Measurements from ENCODE around the gene MYO5C. TPM values are rescaled to one million over a fixed set of nuclear protein-coding genes. Genes with fewer than 3 reads are reported as not detected.

Gene MYO5C
- total RNA-seq, 1 experiment from 2014 or later, result 28.2 TPM

DNA sequence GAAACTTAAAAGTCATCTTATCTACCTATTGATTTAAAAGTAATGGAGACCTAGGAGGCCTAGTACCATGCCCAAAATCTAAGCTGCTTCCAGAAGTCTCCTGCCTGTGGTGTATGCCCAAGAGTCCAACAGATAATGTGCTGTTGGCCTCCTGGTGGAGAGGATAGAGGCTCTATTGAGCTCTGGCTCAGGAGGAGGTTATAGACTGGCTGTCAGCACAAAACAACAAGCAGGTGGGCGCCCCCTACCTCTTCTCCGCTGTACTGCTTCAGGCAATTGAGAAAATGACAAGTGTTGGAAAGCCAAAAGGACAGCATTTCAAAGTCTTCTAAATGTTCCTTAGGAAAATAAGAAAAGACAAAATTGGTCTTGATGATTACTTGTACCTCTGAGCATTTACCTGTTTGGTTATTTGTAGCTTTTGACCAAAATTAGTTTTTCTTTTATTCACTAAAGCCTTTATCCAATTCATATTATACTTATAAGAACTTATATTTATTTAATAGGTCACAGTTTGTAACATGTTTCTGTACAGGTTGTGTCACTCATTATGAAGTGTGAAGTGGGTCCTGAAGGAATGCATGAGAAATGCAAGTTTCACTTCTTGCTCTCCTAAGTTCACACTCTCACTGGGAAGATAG lies 87.2 kb downstream of the MYO5C start:
- ATAC-seq (peak; percentile 86), DNase-seq (ENCODE audit: low read depth, low spot score) (no peak)
- intact Hi-C loops (cut with micrococcal nuclease; ENCODE audit: unreplicated experiment), result no loop called here
- TF ChIP-seq, protein P1, sequence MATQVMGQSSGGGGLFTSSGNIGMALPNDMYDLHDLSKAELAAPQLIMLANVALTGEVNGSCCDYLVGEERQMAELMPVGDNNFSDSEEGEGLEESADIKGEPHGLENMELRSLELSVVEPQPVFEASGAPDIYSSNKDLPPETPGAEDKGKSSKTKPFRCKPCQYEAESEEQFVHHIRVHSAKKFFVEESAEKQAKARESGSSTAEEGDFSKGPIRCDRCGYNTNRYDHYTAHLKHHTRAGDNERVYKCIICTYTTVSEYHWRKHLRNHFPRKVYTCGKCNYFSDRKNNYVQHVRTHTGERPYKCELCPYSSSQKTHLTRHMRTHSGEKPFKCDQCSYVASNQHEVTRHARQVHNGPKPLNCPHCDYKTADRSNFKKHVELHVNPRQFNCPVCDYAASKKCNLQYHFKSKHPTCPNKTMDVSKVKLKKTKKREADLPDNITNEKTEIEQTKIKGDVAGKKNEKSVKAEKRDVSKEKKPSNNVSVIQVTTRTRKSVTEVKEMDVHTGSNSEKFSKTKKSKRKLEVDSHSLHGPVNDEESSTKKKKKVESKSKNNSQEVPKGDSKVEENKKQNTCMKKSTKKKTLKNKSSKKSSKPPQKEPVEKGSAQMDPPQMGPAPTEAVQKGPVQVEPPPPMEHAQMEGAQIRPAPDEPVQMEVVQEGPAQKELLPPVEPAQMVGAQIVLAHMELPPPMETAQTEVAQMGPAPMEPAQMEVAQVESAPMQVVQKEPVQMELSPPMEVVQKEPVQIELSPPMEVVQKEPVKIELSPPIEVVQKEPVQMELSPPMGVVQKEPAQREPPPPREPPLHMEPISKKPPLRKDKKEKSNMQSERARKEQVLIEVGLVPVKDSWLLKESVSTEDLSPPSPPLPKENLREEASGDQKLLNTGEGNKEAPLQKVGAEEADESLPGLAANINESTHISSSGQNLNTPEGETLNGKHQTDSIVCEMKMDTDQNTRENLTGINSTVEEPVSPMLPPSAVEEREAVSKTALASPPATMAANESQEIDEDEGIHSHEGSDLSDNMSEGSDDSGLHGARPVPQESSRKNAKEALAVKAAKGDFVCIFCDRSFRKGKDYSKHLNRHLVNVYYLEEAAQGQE (IDR thresholded peaks at IDR 0.05; ENCODE audit: insufficient read depth in 1 of 2, low read depth in 2 of 2, low read length in 1 of 2), result no peak
- TF ChIP-seq TCF7L2 (IDR thresholded peaks at IDR 0.05; ENCODE audit: low read depth, low read length) (no peak), POLR2AphosphoS5 (IDR thresholded peaks at IDR 0.05; ENCODE audit: low read depth, low read length) (no peak)
- TF ChIP-seq, protein P2, sequence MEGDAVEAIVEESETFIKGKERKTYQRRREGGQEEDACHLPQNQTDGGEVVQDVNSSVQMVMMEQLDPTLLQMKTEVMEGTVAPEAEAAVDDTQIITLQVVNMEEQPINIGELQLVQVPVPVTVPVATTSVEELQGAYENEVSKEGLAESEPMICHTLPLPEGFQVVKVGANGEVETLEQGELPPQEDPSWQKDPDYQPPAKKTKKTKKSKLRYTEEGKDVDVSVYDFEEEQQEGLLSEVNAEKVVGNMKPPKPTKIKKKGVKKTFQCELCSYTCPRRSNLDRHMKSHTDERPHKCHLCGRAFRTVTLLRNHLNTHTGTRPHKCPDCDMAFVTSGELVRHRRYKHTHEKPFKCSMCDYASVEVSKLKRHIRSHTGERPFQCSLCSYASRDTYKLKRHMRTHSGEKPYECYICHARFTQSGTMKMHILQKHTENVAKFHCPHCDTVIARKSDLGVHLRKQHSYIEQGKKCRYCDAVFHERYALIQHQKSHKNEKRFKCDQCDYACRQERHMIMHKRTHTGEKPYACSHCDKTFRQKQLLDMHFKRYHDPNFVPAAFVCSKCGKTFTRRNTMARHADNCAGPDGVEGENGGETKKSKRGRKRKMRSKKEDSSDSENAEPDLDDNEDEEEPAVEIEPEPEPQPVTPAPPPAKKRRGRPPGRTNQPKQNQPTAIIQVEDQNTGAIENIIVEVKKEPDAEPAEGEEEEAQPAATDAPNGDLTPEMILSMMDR (IDR thresholded peaks at IDR 0.05), result peak; percentile 86
- Histone ChIP-seq H3K4me1 (ENCODE audit: control insufficient read depth, insufficient read depth, low read length) (no peaks in the 10 kb centered on the region), H3K9me3 (ENCODE audit: control insufficient read depth, insufficient read depth, low read depth, low read length) (no peaks in the 10 kb centered on the region), H3K27me3 (ENCODE audit: control insufficient read depth, insufficient read depth, low read length) (no peaks in the 10 kb centered on the region), H3K27ac (ENCODE audit: low read length) (no peak overlapping the region), H3K36me3 (ENCODE audit: control insufficient read depth, insufficient read depth, low read length) (peaks cover 4% of the 10 kb centered on the region), H3K4me3 (ENCODE audit: low read depth in 2 of 2, low read length in 2 of 2) (no peak overlapping the region)
- in situ Hi-C loops (cut with HindIII; ENCODE audit: low pct_unique_long_range_greater_than_20kb, low sequenced_read_pairs), result no loop called here
- POLR2A ChIA-PET, result no interaction called here
- CTCF ChIA-PET, result interaction anchor here (0.5 to 1.1 kb wide), 8 partner anchors 8 to 591 kb away, joined by 3 to 10 read pairs (median 5); no protein-coding TSS in a partner anchor
- no TSS peak for BruUV-seq (replicated peaks)

DNA sequence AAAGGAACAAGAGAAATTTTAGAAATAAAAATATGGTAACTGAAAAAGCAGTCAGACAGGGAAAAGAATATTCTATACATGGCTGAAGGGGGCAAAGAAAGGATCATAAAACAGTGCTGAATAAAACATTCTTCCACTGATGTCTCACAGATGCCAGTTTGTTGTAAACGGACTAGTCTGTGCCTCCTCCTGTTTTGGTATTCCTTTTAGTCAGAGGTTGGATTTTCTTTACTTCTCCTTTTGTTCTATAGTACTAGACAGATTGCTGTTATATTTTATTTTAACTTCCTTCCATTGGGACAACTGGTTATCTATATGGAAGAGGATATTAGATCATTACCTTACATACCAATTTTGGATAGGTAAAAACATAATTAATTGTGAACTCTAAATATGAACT lies 88.4 kb downstream of the MYO5C start:
- Histone ChIP-seq H3K27ac (ENCODE audit: low read length) (no peak overlapping the region), H3K27me3 (ENCODE audit: control insufficient read depth, insufficient read depth, low read length) (no peaks in the 10 kb centered on the region), H3K4me3 (ENCODE audit: low read depth in 2 of 2, low read length in 2 of 2) (no peak overlapping the region), H3K9me3 (ENCODE audit: control insufficient read depth, insufficient read depth, low read depth, low read length) (no peaks in the 10 kb centered on the region), H3K4me1 (ENCODE audit: control insufficient read depth, insufficient read depth, low read length) (no peaks in the 10 kb centered on the region), H3K36me3 (ENCODE audit: control insufficient read depth, insufficient read depth, low read length) (peaks cover 4% of the 10 kb centered on the region; the same call in 1 of the 2 replicates)
- DNase-seq (ENCODE audit: low read depth, low spot score), result no peak
- in situ Hi-C loops (cut with HindIII; ENCODE audit: low pct_unique_long_range_greater_than_20kb, low sequenced_read_pairs) (no loop called here), intact Hi-C loops (cut with micrococcal nuclease; ENCODE audit: unreplicated experiment) (no loop called here)
- ATAC-seq, result no peak
- TF ChIP-seq, protein P2 (IDR thresholded peaks at IDR 0.05), result no peak
- no peak for TF ChIP-seq POLR2AphosphoS5 (IDR thresholded peaks at IDR 0.05; ENCODE audit: low read depth, low read length)
- TF ChIP-seq, protein P1 (IDR thresholded peaks at IDR 0.05; ENCODE audit: insufficient read depth in 1 of 2, low read depth in 2 of 2, low read length in 1 of 2), result no peak
- TF ChIP-seq SIN3A (IDR thresholded peaks at IDR 0.05; ENCODE audit: borderline replicate concordance, insufficient read depth, low read depth, low read length), result no peak
- no peak for TF ChIP-seq TCF7L2 (IDR thresholded peaks at IDR 0.05; ENCODE audit: low read depth, low read length)
- POLR2A ChIA-PET, result no interaction called here
- CTCF ChIA-PET, result no interaction called here
- BruUV-seq (replicated peaks), result no TSS peak

Measured in Panc1 (cell line).